Activated CD8-positive, alpha-beta memory T cell treated with anti-CD3 and anti-CD28 coated beads, Interleukin-2, amount 50 U/mL, for 24 hours (primary cell): ENCODE measurements around the gene TSPAN5.

Experiments used
- DNase-seq: peaks from one replicate; pipeline ENCODE4 v3.0.0-alpha.2; 2020; ENCODE audit errors: extremely low read depth

Gene TSPAN5

GRCh38 chr4:98517218-98518021 is 141.0 kb downstream of the TSPAN5 start:
- DNase-seq: no peak

GRCh38 chr4:98516441-98517217 is 141.8 kb downstream of the TSPAN5 start:
- no peak for DNase-seq

- no peak for DNase-seq
These were observed 142.4 kb downstream of the TSPAN5 start for GRCh38 chr4:98516042-98516440.

- DNase-seq: no peak
These were observed 143.0 kb downstream of the TSPAN5 start for GRCh38 chr4:98515470-98515809.

GRCh38 chr4:98514741-98515469 is 143.5 kb downstream of the TSPAN5 start:
- no peak for DNase-seq

GRCh38 chr4:98512918-98513317 is 145.5 kb downstream of the TSPAN5 start:
- no peak for DNase-seq

GRCh38 chr4:98510757-98511517 is 147.5 kb downstream of the TSPAN5 start:
- no peak for DNase-seq

GRCh38 chr4:98510340-98510739 is 148.1 kb downstream of the TSPAN5 start:
- DNase-seq: no peak

- no peak for DNase-seq
These were observed 148.7 kb downstream of the TSPAN5 start for GRCh38 chr4:98509721-98510120.

- no peak for DNase-seq
These were observed 149.4 kb downstream of the TSPAN5 start for GRCh38 chr4:98508829-98509598.

GRCh38 chr4:98508248-98508647 is 150.2 kb downstream of the TSPAN5 start:
- DNase-seq: no peak

GRCh38 chr4:98507299-98507698 is 151.1 kb downstream of the TSPAN5 start:
- DNase-seq: no peak

GRCh38 chr4:98506462-98507132 is 151.8 kb downstream of the TSPAN5 start:
- no peak for DNase-seq

GRCh38 chr4:98505992-98506391 is 152.4 kb downstream of the TSPAN5 start:
- no peak for DNase-seq

GRCh38 chr4:98504091-98504490 is 154.3 kb downstream of the TSPAN5 start:
- no peak for DNase-seq

GRCh38 chr4:98503676-98504075 is 154.7 kb downstream of the TSPAN5 start:
- no peak for DNase-seq

- DNase-seq: no peak
These were observed 155.8 kb downstream of the TSPAN5 start for GRCh38 chr4:98502624-98503023.

GRCh38 chr4:98502031-98502430 is 156.4 kb downstream of the TSPAN5 start:
- no peak for DNase-seq

GRCh38 chr4:98501383-98501782 is 157.0 kb downstream of the TSPAN5 start:
- no peak for DNase-seq

GRCh38 chr4:98498774-98499173 is 159.6 kb downstream of the TSPAN5 start:
- no peak for DNase-seq
